Measurements from ENCODE around the gene CHD1L.

CHD1L gene

DNA sequence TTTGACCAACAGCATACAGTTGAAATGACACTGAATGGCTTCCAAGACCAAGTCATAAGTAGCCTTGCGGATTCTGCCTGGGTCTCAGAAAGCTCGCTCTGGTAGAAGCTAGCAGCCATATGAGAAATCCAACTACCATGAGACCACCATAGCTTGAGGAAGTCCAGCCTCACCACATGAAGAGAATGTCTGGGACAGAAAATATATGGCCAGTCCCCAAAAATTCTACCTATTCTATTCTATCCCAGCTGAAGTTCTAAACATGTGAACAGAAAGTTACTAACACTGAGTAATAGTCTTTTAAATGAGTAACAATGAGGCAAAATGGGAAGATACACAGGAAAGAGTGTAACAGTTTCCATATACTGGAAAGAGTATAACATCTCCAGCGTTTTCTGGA is 26.4 kb upstream of the CHD1L start:
- Histone ChIP-seq H3K27me3 (ENCODE audit: insufficient read depth, poor library complexity, severe bottlenecking) (no peaks in the 10 kb centered on the region), H3K27ac (replicated peaks) (no peak overlapping the region), H3K4me3 (replicated peaks; ENCODE audit: insufficient read depth, low read length) (no peak overlapping the region)
- no peak for DNase-seq (ENCODE audit: low read depth in 1 of 2, low spot score in 1 of 2)
- no peak for TF ChIP-seq GABPA (IDR thresholded peaks at IDR 0.05; ENCODE audit: low read depth)
- no peak for TF ChIP-seq SPI1 (IDR thresholded peaks at IDR 0.05; ENCODE audit: borderline replicate concordance, low read depth)
- no peak for TF ChIP-seq POLR2AphosphoS5 (IDR thresholded peaks at IDR 0.05; ENCODE audit: low read depth)
- TF ChIP-seq, protein P1, sequence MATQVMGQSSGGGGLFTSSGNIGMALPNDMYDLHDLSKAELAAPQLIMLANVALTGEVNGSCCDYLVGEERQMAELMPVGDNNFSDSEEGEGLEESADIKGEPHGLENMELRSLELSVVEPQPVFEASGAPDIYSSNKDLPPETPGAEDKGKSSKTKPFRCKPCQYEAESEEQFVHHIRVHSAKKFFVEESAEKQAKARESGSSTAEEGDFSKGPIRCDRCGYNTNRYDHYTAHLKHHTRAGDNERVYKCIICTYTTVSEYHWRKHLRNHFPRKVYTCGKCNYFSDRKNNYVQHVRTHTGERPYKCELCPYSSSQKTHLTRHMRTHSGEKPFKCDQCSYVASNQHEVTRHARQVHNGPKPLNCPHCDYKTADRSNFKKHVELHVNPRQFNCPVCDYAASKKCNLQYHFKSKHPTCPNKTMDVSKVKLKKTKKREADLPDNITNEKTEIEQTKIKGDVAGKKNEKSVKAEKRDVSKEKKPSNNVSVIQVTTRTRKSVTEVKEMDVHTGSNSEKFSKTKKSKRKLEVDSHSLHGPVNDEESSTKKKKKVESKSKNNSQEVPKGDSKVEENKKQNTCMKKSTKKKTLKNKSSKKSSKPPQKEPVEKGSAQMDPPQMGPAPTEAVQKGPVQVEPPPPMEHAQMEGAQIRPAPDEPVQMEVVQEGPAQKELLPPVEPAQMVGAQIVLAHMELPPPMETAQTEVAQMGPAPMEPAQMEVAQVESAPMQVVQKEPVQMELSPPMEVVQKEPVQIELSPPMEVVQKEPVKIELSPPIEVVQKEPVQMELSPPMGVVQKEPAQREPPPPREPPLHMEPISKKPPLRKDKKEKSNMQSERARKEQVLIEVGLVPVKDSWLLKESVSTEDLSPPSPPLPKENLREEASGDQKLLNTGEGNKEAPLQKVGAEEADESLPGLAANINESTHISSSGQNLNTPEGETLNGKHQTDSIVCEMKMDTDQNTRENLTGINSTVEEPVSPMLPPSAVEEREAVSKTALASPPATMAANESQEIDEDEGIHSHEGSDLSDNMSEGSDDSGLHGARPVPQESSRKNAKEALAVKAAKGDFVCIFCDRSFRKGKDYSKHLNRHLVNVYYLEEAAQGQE (IDR thresholded peaks at IDR 0.05; ENCODE audit: insufficient replicate concordance, low read depth), result no peak
- TF ChIP-seq, protein P2, sequence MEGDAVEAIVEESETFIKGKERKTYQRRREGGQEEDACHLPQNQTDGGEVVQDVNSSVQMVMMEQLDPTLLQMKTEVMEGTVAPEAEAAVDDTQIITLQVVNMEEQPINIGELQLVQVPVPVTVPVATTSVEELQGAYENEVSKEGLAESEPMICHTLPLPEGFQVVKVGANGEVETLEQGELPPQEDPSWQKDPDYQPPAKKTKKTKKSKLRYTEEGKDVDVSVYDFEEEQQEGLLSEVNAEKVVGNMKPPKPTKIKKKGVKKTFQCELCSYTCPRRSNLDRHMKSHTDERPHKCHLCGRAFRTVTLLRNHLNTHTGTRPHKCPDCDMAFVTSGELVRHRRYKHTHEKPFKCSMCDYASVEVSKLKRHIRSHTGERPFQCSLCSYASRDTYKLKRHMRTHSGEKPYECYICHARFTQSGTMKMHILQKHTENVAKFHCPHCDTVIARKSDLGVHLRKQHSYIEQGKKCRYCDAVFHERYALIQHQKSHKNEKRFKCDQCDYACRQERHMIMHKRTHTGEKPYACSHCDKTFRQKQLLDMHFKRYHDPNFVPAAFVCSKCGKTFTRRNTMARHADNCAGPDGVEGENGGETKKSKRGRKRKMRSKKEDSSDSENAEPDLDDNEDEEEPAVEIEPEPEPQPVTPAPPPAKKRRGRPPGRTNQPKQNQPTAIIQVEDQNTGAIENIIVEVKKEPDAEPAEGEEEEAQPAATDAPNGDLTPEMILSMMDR (IDR thresholded peaks at IDR 0.05; ENCODE audit: insufficient read depth, low read length), result no peak

DNA sequence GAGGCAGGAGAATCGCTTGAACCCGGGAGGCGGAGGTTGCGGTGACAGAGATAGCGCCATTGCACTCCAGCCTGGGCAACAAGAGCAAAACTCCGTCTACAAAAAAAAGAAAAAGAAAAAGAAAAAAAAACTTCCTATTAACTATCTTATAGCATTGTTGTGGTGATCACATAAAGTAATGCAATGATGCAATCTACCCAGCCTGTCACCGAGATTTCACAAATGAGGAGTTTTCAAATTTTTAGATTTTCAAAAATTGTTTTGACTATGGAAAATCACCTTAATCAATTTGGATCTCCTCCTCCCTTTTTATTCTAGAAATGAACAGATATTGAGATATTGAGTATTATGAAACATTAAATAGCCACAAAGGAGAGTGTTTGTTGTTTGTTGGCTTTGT is 25.3 kb upstream of the CHD1L start:
- H3K27me3 ChIP-seq (ENCODE audit: insufficient read depth, poor library complexity, severe bottlenecking), result no peaks in the 10 kb centered on the region
- no peak for DNase-seq (ENCODE audit: low read depth in 1 of 2, low spot score in 1 of 2)
- TF ChIP-seq SPI1 (IDR thresholded peaks at IDR 0.05; ENCODE audit: borderline replicate concordance, low read depth), result no peak
- no peak for TF ChIP-seq GABPA (IDR thresholded peaks at IDR 0.05; ENCODE audit: low read depth)
- TF ChIP-seq, protein P1 (IDR thresholded peaks at IDR 0.05; ENCODE audit: insufficient replicate concordance, low read depth), result no peak
- TF ChIP-seq, protein P2 (IDR thresholded peaks at IDR 0.05; ENCODE audit: insufficient read depth, low read length), result no peak
- no peak for TF ChIP-seq POLR2AphosphoS5 (IDR thresholded peaks at IDR 0.05; ENCODE audit: low read depth)
- no peak overlapping the region for H3K4me3 ChIP-seq (replicated peaks; ENCODE audit: insufficient read depth, low read length)
- H3K27ac ChIP-seq (replicated peaks), result no peak overlapping the region

DNA sequence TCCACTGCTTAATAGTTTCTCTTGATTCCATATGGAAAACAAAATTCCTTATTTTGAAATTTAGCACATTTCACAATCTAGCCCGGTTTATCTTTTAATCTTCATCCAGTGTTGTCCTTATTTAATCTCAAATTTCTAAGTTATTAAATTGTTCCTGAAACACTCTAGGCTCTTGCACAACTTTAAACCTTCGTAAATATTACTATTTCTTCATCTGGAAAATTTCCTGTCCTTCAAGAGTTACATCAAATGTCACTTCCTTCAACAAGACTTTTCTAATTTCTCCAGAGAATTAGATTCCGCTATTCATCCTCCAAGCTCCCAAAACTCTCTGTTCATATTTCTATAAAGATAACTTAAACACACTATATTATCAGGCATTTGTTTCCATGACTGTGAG is 23.9 kb upstream of the CHD1L start:
- DNase-seq (ENCODE audit: low read depth in 1 of 2, low spot score in 1 of 2), result no peak

More for the DNA sequence above, 23.9 kb upstream of the CHD1L start:
- no peak for TF ChIP-seq SPI1 (IDR thresholded peaks at IDR 0.05; ENCODE audit: borderline replicate concordance, low read depth)
- no peak for TF ChIP-seq POLR2AphosphoS5 (IDR thresholded peaks at IDR 0.05; ENCODE audit: low read depth)
- TF ChIP-seq, protein P2 (IDR thresholded peaks at IDR 0.05; ENCODE audit: insufficient read depth, low read length), result no peak
- TF ChIP-seq, protein P1 (IDR thresholded peaks at IDR 0.05; ENCODE audit: insufficient replicate concordance, low read depth), result no peak
- TF ChIP-seq GABPA (IDR thresholded peaks at IDR 0.05; ENCODE audit: low read depth), result no peak
- Histone ChIP-seq H3K27me3 (ENCODE audit: insufficient read depth, poor library complexity, severe bottlenecking) (no peaks in the 10 kb centered on the region), H3K27ac (replicated peaks) (no peak overlapping the region), H3K4me3 (replicated peaks; ENCODE audit: insufficient read depth, low read length) (no peak overlapping the region)
